Endodermal cell (in vitro differentiated cells): ENCODE results near the gene LPP. TPM values are rescaled to one million over a fixed set of nuclear protein-coding genes. Genes with fewer than 3 reads are reported as not detected.

Experiments used
- DNase-seq: peaks from one replicate; pipeline ENCODE4 v3.0.0-alpha.2; 2017
- H3K27ac ChIP-seq: 2 replicates; pipeline ENCODE4 v1.5.1; 2013; ENCODE audit warnings: mild to moderate bottlenecking, low read depth, low read length, moderate library complexity
- H3K27me3 ChIP-seq: 2 replicates; pipeline ENCODE4 v1.6.1; 2013; ENCODE audit warnings: mild to moderate bottlenecking, low read length, moderate library complexity; ENCODE audit not compliant: insufficient read depth, control insufficient read depth, poor library complexity, severe bottlenecking
- H3K36me3 ChIP-seq: 2 replicates; pipeline ENCODE4 v1.7.0; 2013; ENCODE audit warnings: mild to moderate bottlenecking, low read length, moderate library complexity; ENCODE audit not compliant: control insufficient read depth, insufficient read depth
- H3K4me1 ChIP-seq: one replicate; pipeline ENCODE4 v1.7.0; 2013; ENCODE audit warnings: low read length; ENCODE audit not compliant: control insufficient read depth, insufficient read depth
- H3K4me3 ChIP-seq: 2 replicates; pipeline ENCODE4 v1.5.1; 2013; ENCODE audit warnings: mild to moderate bottlenecking, low read length, moderate library complexity
- H3K9ac ChIP-seq: 2 replicates; pipeline ENCODE4 v1.6.1; 2013; ENCODE audit warnings: mild to moderate bottlenecking, low read length, moderate library complexity; ENCODE audit not compliant: poor library complexity, severe bottlenecking; ENCODE audit errors: extremely low read depth
- H3K9me3 ChIP-seq: 2 replicates; pipeline ENCODE4 v1.6.1; 2013; ENCODE audit warnings: mild to moderate bottlenecking, low read length, moderate library complexity; ENCODE audit not compliant: control insufficient read depth
- H3K27ac Mint-ChIP-seq: 2 replicates; pipeline ENCODE4 v1.8.0; 2020; ENCODE audit warnings: mixed read lengths
- H3K27me3 Mint-ChIP-seq: 2 replicates; pipeline ENCODE4 v1.8.0; 2021; ENCODE audit warnings: mild to moderate bottlenecking, mixed read lengths; ENCODE audit not compliant: insufficient read depth
- H3K36me3 Mint-ChIP-seq: 2 replicates; pipeline ENCODE4 v1.8.0; 2020; ENCODE audit warnings: low read depth, mixed read lengths
- H3K4me1 Mint-ChIP-seq: 2 replicates; pipeline ENCODE4 v1.8.0; 2020; ENCODE audit warnings: mixed read lengths
- H3K4me3 Mint-ChIP-seq: 2 replicates; pipeline ENCODE4 v1.8.0; 2020; ENCODE audit warnings: mild to moderate bottlenecking, moderate library complexity, mixed read lengths
- H3K9me3 Mint-ChIP-seq: 2 replicates; pipeline ENCODE4 v1.8.0; 2020; ENCODE audit warnings: mild to moderate bottlenecking, mixed read lengths
- CTCF ChIP-seq: fragments of 200-600 bp; sonication (generic); conservative IDR thresholded peaks from 2 replicates; pipeline ENCODE4 v1.5.0; 2021; ENCODE audit warnings: antibody characterized with exemption, mild to moderate bottlenecking
- WGBS, 2 experiments: methylation state at CpG; one replicate each; pipeline versions ENCODE4 v1.1.5 to v1.1.7; 2013; ENCODE audit warnings: missing lambda C conversion rate in 2 of 2, mixed read lengths in 1 of 2; ENCODE audit not compliant: insufficient coverage in 1 of 2, insufficient read length in 1 of 2; 5-methylcytosine and 5-hydroxymethylcytosine counted together
- total RNA-seq, 2 donors: library from RNA; stranded (reverse); fragmentation: NEBNext Ultra II Directional in 1 of 2; extraction: Animal tissue kit (Norgen Biotek cat#: 25700) in 1 of 2; gene quantifications; 2 replicates in 1 of 2; 3 replicates in 1 of 2; pipeline ENCODE4 v1.2.1, GENCODE V29; 2021

The LPP gene
- total RNA-seq, 2 donors from 2014 or later: 78.0 to 105 TPM

- H3K9ac ChIP-seq: no peak overlapping the region
- WGBS, 2 experiments: 81 to 100% methylated on average over 1 to 2 of the region's 2 CpGs
- no peak overlapping the region for H3K27ac Mint-ChIP-seq
- no peak overlapping the region for H3K4me3 Mint-ChIP-seq
- H3K9me3 ChIP-seq: no peaks in the 10 kb centered on the region
- no peaks in the 10 kb centered on the region for H3K27me3 ChIP-seq
- TF ChIP-seq CTCF: no peak
- no peaks in the 10 kb centered on the region for H3K9me3 Mint-ChIP-seq
- DNase-seq: no peak
- H3K27me3 Mint-ChIP-seq: no peaks in the 10 kb centered on the region
- H3K4me1 Mint-ChIP-seq: peaks cover 8% of the 10 kb centered on the region
- no peaks in the 10 kb centered on the region for H3K36me3 Mint-ChIP-seq
- H3K27ac ChIP-seq: no peak overlapping the region
- no peak overlapping the region for H3K4me3 ChIP-seq
- peaks cover 4% of the 10 kb centered on the region for H3K4me1 ChIP-seq
- peaks cover 12% of the 10 kb centered on the region for H3K36me3 ChIP-seq
These were observed 246.7 kb downstream of the LPP start for GRCh38 chr3:188400494-188401243.

- no peaks in the 10 kb centered on the region for H3K27me3 ChIP-seq
- Mint-ChIP-seq H3K27me3 (no peaks in the 10 kb centered on the region), H3K36me3 (peaks cover 4% of the 10 kb centered on the region), H3K4me3 (no peak overlapping the region), H3K27ac (no peak overlapping the region), H3K9me3 (no peaks in the 10 kb centered on the region), H3K4me1 (peaks cover 8% of the 10 kb centered on the region)
- H3K9ac ChIP-seq: no peak overlapping the region
- no peak for DNase-seq
- peaks cover 20% of the 10 kb centered on the region for H3K36me3 ChIP-seq
- WGBS, 2 experiments: 88 to 97% methylated on average over 3 of the region's 3 CpGs
- peaks cover 4% of the 10 kb centered on the region for H3K4me1 ChIP-seq
- no peak for TF ChIP-seq CTCF
- no peak overlapping the region for H3K27ac ChIP-seq
- H3K9me3 ChIP-seq: no peaks in the 10 kb centered on the region
- H3K4me3 ChIP-seq: no peak overlapping the region
These were observed 247.5 kb downstream of the LPP start for GRCh38 chr3:188401244-188401993.

GRCh38 chr3:188402229-188402628 lies 248.3 kb downstream of the LPP start:
- Mint-ChIP-seq H3K27me3 (no peaks in the 10 kb centered on the region), H3K36me3 (peaks cover 10% of the 10 kb centered on the region), H3K9me3 (no peaks in the 10 kb centered on the region), H3K4me3 (no peak overlapping the region), H3K4me1 (peaks cover 8% of the 10 kb centered on the region), H3K27ac (no peak overlapping the region)
- peaks cover 28% of the 10 kb centered on the region for H3K36me3 ChIP-seq
- no peaks in the 10 kb centered on the region for H3K27me3 ChIP-seq
- no peaks in the 10 kb centered on the region for H3K9me3 ChIP-seq
- no peak overlapping the region for H3K4me3 ChIP-seq
- DNase-seq: no peak
- H3K4me1 ChIP-seq: peaks cover 4% of the 10 kb centered on the region
- H3K27ac ChIP-seq: no peak overlapping the region
- TF ChIP-seq CTCF: no peak
- H3K9ac ChIP-seq: no peak overlapping the region
